ENCODE data around the gene MBOAT7.

MBOAT7 gene

GRCh38 chr19:54165222-54165621 lies 24.2 kb downstream of the MBOAT7 start:
- FAIRE-seq (no peak), DNase-seq (ENCODE audit: insufficient read length) (no peak)
- TF ChIP-seq POLR2A (IDR thresholded peaks at IDR 0.05; ENCODE audit: low read depth, low read length): no peak
- no peak for TF ChIP-seq TAF1 (IDR thresholded peaks at IDR 0.05; ENCODE audit: borderline replicate concordance, low read depth, low read length)
- no peak for TF ChIP-seq POLR2AphosphoS5 (IDR thresholded peaks at IDR 0.05; ENCODE audit: low read depth, low read length)

DNA sequence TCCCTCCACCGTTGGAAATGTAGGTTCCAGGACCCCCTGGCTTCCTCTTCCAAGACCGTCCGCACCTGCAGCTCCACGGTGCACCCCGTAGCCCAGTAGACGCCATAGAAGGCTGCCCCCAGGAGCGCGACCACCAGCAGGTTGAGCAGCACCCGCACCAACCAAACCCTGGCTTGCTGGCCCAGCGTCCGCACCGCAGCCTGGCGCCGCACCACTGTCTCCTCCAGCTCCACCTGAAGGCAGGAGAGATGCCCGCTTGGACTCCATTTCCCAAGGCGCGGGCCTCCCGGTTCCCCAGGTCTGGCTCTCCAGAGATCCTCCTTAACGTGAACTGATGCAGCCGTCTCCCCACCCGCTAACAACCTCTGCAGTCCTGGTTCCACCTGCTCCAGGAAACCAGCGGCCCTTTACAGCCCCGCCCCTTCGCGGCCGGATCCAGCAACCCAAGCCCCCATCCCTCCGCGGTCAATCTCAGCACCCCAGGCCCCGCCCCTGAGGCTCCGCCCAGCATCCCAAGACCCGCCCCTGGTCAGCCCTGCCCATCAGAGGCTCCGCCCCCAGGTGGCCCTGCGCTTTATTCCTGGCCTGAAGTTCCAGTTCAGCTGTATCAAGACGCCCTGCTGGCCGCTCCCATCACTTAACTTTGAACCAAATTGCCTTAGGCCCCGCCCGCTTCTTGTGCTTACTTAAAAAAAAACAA lies 24.9 kb downstream of the MBOAT7 start:
- no peak for TF ChIP-seq TAF1 (IDR thresholded peaks at IDR 0.05; ENCODE audit: borderline replicate concordance, low read depth, low read length)
- TF ChIP-seq POLR2A (IDR thresholded peaks at IDR 0.05; ENCODE audit: low read depth, low read length): no peak
- TF ChIP-seq POLR2AphosphoS5 (IDR thresholded peaks at IDR 0.05; ENCODE audit: low read depth, low read length): no peak
- no peak for DNase-seq (ENCODE audit: insufficient read length)
- FAIRE-seq: no peak

DNA sequence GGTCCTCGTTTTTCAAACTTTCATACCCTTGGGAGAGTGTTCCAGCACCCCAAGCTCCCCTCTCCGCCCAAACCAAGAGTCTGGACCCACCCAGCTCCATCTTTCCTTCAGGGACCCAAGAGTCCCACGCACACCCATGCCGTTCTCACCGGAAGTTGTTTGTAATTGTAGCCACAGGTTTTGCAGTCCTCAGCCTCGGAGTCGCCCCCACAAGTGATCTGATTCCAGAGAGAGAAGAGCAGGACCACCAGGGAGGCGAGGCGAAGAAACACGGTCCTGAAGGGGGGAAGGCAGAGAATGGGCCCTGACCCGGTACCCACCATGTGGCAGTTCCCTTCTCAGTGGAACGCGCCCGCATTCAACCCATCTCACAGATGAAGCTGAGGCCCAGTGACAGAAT lies 26.5 kb downstream of the MBOAT7 start:
- no peak for DNase-seq (ENCODE audit: insufficient read length)
- TF ChIP-seq POLR2A (IDR thresholded peaks at IDR 0.05; ENCODE audit: low read depth, low read length) (no peak), TAF1 (IDR thresholded peaks at IDR 0.05; ENCODE audit: borderline replicate concordance, low read depth, low read length) (no peak)
- no peak for FAIRE-seq

DNA sequence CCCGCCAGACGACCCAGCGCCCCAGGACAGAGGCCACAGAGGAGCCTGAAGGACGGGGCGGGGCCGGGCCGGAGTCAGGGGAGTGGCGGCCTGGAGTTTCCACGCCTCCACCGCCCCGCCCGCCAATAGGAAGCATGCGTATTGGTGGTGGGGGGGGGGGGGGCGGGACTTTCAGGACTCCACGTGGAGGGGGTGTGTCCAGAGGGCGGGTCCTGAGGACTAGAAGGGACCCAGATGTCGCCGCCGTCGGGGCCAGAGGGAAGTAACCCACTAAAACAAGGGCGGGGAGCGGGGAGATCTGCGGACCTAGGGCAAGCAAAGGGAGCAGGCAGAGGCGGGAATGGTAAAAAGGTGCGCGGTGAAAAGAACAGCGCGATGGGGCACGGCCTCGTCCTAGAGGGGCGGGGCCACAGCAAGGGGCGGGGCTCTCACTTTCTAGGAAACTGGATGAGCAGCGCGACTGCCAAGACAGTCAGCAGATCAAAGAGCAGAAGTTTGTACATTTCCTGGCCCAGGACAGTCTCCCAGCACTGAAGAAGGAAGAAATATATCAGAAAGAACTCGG lies 27.1 kb downstream of the MBOAT7 start:
- DNase-seq (ENCODE audit: insufficient read length) (peak; percentile 59), FAIRE-seq (no peak)
- TF ChIP-seq POLR2AphosphoS5 (IDR thresholded peaks at IDR 0.05; ENCODE audit: low read depth, low read length): no peak
- TF ChIP-seq POLR2A (IDR thresholded peaks at IDR 0.05; ENCODE audit: low read depth, low read length): no peak
- no peak for TF ChIP-seq TAF1 (IDR thresholded peaks at IDR 0.05; ENCODE audit: borderline replicate concordance, low read depth, low read length)

DNA sequence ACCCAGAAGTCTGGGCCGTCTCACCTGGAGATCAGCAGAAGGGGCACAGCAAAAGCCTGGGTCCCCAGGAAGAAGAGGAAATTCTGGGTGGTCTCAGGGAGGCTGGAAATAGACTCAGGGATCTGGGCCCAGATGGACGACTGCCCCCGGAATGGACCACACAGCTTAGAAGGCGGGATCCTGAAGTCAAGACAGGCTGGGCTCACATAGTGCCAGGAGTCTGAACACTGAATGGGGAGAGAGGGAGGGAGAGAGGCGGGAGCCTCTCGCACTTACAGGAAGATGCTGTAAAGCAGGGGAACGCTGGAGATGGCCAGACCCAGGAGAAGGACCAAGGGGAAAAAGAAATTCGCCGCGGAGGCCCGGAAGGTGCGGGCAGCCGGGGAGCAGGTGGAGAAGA lies 28.5 kb downstream of the MBOAT7 start:
- DNase-seq (ENCODE audit: insufficient read length) (no peak), FAIRE-seq (no peak)
- TF ChIP-seq POLR2AphosphoS5 (IDR thresholded peaks at IDR 0.05; ENCODE audit: low read depth, low read length) (no peak), TAF1 (IDR thresholded peaks at IDR 0.05; ENCODE audit: borderline replicate concordance, low read depth, low read length) (no peak), POLR2A (IDR thresholded peaks at IDR 0.05; ENCODE audit: low read depth, low read length) (no peak)

- FAIRE-seq: no peak
- DNase-seq (ENCODE audit: insufficient read length): no peak
- no peak for TF ChIP-seq POLR2AphosphoS5 (IDR thresholded peaks at IDR 0.05; ENCODE audit: low read depth, low read length)
- TF ChIP-seq POLR2A (IDR thresholded peaks at IDR 0.05; ENCODE audit: low read depth, low read length): no peak
- TF ChIP-seq TAF1 (IDR thresholded peaks at IDR 0.05; ENCODE audit: borderline replicate concordance, low read depth, low read length): no peak
Observed at GRCh38 chr19:54160182-54160811, 29.1 kb downstream of the MBOAT7 start.

DNA sequence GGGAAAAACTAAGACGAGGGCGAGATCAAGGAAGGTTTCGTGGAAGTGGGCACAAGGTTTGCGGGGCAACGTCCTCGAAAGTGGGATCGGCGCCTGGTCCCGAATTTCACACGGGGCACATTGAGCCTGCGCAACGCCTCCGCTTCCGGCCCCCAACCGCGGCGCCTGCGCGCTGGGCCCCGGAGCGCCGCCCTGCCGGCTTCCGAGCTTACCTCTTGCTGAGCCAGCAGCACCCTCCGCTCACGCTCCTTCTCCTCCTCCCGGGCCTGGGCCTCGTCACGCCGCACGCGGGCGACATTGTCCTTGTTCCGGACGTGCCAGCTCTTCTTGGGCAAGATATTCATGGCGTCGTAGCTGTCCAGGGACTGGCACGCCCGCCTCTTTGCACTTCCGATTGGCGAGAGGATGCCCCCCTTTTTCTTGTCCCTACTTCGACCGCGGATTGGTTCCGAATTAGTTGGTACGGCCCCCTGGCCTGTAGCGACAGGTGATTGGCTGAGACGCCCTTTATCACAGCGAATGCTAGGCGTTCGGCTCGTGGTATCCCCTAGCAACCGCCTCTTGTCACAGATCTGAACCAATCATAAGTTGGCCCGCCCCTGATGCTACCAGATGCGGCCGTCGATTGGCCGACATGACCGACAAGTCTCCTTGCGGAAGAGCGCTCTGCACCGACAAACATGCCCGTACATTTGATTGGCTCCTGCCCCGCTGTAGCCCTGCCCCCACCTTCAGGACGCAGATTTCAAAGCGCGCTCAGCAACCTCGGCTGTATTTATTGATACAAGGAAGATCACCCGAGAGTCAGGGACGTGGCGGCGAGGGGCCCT lies 29.8 kb downstream of the MBOAT7 start, which contains the start of gene LENG1:
LENG1 (minus strand) TSS at position 370 of the 830 bp plus-strand sequence; CDS start at position 344, 26 bp downstream.
- TF ChIP-seq POLR2A (IDR thresholded peaks at IDR 0.05; ENCODE audit: low read depth, low read length): peak; percentile 86
- peak; percentile 57; the same call in 1 of the 2 replicates for TF ChIP-seq TAF1 (IDR thresholded peaks at IDR 0.05; ENCODE audit: borderline replicate concordance, low read depth, low read length)
- peak; percentile 82 for TF ChIP-seq POLR2AphosphoS5 (IDR thresholded peaks at IDR 0.05; ENCODE audit: low read depth, low read length)
- FAIRE-seq (peak; percentile 100), DNase-seq (ENCODE audit: insufficient read length) (peak; percentile 97)

GRCh38 chr19:54158812-54159351 lies 30.5 kb downstream of the MBOAT7 start:
- no peak for FAIRE-seq
- peak; percentile 49 for DNase-seq (ENCODE audit: insufficient read length)
- no peak for TF ChIP-seq TAF1 (IDR thresholded peaks at IDR 0.05; ENCODE audit: borderline replicate concordance, low read depth, low read length)
- TF ChIP-seq POLR2AphosphoS5 (IDR thresholded peaks at IDR 0.05; ENCODE audit: low read depth, low read length): no peak; the same call in 1 of the 2 replicates
- TF ChIP-seq POLR2A (IDR thresholded peaks at IDR 0.05; ENCODE audit: low read depth, low read length): no peak

DNA sequence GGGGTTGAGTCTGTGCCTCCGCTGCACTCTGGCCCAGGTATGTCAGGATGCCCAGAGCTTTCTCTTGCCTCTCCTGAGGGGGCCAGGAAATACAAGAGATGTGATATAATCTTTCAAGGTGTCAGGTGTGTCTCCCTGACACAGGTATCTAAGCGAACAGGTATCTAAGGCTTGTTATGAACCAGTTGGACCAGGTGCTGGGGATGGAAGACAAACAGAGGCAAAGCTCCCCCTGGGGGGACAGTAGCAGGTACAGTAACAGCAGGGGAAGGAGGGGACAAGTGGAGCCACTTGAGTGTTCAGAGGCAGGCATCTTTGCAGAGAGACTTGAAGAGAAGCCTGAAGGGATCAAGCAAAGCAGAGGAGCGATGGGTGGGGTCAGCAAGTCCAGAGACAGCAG lies 32.4 kb downstream of the MBOAT7 start:
- no peak for FAIRE-seq
- DNase-seq (ENCODE audit: insufficient read length): no peak
- TF ChIP-seq POLR2AphosphoS5 (IDR thresholded peaks at IDR 0.05; ENCODE audit: low read depth, low read length): no peak
- TF ChIP-seq TAF1 (IDR thresholded peaks at IDR 0.05; ENCODE audit: borderline replicate concordance, low read depth, low read length): no peak
- TF ChIP-seq POLR2A (IDR thresholded peaks at IDR 0.05; ENCODE audit: low read depth, low read length): no peak

DNA sequence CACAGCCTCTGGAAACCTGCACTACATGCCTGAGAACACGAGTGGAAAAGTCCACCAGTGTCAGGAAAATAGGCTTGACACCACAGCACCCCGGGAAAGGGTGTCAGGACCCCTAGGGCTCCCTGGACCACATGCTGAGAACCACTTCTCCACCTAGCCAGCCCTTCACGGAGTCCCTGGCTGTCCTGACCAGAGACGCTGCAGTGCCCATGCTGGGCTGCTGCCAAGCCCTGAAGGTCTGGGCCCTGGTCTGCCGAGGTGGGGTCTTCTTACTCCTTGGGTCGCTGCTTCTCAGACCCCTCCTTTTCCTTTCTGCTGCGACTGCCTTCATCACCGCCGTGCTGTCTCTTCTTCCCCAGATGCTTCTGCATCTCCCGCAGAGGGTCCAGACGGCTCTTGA lies 32.9 kb downstream of the MBOAT7 start:
- no peak for FAIRE-seq
- no peak for DNase-seq (ENCODE audit: insufficient read length)
- TF ChIP-seq TAF1 (IDR thresholded peaks at IDR 0.05; ENCODE audit: borderline replicate concordance, low read depth, low read length) (no peak), POLR2AphosphoS5 (IDR thresholded peaks at IDR 0.05; ENCODE audit: low read depth, low read length) (no peak), POLR2A (IDR thresholded peaks at IDR 0.05; ENCODE audit: low read depth, low read length) (no peak)

DNA sequence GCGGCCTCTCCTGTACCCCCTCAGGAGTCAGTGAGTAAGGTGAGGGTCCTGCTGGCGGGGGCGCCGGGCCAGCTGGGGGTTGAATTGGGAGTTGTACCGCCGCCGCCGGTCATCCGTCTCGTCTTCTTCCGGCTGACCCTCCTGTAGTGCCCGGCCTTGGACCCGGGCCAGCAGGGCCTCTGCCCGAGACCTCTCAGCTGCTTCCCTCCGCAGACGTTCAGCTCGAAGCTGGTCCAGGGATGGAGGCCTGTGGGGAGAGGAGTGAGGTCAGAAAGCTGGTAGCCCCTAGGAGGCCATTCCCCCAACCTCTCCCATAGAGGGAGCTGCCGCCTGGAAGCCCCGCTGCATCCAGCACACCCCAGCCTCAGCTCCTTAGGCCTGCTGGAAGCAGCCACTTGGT lies 33.7 kb downstream of the MBOAT7 start:
- FAIRE-seq (no peak), DNase-seq (ENCODE audit: insufficient read length) (no peak)
- no peak for TF ChIP-seq POLR2AphosphoS5 (IDR thresholded peaks at IDR 0.05; ENCODE audit: low read depth, low read length)
- TF ChIP-seq POLR2A (IDR thresholded peaks at IDR 0.05; ENCODE audit: low read depth, low read length): no peak
- no peak for TF ChIP-seq TAF1 (IDR thresholded peaks at IDR 0.05; ENCODE audit: borderline replicate concordance, low read depth, low read length)

Data from GM12892 (cell line).